Measurements from ENCODE around the gene TSC22D4.

Gene TSC22D4

DNA sequence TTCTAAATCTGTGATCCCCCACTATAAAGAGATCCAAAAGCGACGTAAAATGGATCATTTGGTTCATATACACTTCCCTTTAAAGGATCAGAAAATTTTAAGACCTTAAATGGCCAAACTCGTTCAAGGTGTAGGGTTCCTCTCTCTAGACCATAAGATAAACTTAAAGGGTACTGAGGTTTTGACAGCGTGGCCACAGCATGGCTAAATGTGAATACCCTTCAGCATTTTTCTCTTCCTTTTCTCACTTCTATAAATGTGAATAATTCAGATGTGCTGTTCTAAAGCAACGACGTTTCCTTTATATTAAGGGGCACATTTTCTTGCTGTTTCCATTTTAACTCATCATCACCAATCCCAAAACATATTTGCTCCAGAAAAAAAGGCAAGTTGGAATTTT, 55.7 kb downstream of the TSC22D4 start:
- no peak for DNase-seq
- Histone ChIP-seq H3K36me3 (replicated peaks) (no peaks in the 10 kb centered on the region), H3K4me3 (ENCODE audit: low read depth, low read length) (no peak overlapping the region), H3K27me3 (replicated peaks) (no peaks in the 10 kb centered on the region), H3K27ac (no peak overlapping the region)
- in situ Hi-C loops (cut with HindIII; ENCODE audit: low pct_ligation_motif_present, low sequenced_read_pairs): no loop called here
- TF ChIP-seq, protein P1, sequence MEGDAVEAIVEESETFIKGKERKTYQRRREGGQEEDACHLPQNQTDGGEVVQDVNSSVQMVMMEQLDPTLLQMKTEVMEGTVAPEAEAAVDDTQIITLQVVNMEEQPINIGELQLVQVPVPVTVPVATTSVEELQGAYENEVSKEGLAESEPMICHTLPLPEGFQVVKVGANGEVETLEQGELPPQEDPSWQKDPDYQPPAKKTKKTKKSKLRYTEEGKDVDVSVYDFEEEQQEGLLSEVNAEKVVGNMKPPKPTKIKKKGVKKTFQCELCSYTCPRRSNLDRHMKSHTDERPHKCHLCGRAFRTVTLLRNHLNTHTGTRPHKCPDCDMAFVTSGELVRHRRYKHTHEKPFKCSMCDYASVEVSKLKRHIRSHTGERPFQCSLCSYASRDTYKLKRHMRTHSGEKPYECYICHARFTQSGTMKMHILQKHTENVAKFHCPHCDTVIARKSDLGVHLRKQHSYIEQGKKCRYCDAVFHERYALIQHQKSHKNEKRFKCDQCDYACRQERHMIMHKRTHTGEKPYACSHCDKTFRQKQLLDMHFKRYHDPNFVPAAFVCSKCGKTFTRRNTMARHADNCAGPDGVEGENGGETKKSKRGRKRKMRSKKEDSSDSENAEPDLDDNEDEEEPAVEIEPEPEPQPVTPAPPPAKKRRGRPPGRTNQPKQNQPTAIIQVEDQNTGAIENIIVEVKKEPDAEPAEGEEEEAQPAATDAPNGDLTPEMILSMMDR (IDR thresholded peaks at IDR 0.05; ENCODE audit: low read depth, low read length, missing control alignments): no peak

DNA sequence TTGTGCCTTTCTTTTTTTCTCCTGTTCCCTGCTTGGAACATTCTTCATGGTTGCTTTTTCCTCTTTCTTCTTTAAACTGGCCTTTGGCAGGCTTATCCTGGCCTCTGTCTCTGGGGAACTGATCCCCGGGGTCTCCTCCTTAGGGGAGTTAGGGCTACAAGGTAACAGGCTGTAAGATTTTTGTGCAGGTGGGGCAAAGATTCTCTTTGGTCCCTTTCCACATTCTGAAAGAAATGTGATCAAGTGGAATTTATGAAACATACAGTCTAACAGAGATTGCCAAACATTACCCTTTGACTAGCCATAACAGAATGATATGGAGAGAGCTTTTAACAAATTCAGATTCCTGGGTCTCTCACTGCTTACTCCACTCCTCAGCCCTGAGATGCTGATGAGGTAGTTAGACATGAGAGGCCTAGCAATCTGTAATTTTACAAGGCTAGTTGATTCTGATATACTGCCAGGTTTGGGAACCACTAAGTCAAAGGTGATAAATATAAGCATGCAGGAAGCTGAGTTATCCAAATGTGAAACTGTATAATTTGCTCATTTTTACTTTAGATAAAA, 59.3 kb downstream of the TSC22D4 start:
- Histone ChIP-seq H3K4me3 (ENCODE audit: low read depth, low read length) (no peak overlapping the region), H3K27me3 (replicated peaks) (no peaks in the 10 kb centered on the region), H3K36me3 (replicated peaks) (no peaks in the 10 kb centered on the region), H3K27ac (no peak overlapping the region)
- in situ Hi-C loops (cut with HindIII; ENCODE audit: low pct_ligation_motif_present, low sequenced_read_pairs): no loop called here
- TF ChIP-seq, protein P1 (IDR thresholded peaks at IDR 0.05; ENCODE audit: low read depth, low read length, missing control alignments): no peak
- DNase-seq: no peak

DNA sequence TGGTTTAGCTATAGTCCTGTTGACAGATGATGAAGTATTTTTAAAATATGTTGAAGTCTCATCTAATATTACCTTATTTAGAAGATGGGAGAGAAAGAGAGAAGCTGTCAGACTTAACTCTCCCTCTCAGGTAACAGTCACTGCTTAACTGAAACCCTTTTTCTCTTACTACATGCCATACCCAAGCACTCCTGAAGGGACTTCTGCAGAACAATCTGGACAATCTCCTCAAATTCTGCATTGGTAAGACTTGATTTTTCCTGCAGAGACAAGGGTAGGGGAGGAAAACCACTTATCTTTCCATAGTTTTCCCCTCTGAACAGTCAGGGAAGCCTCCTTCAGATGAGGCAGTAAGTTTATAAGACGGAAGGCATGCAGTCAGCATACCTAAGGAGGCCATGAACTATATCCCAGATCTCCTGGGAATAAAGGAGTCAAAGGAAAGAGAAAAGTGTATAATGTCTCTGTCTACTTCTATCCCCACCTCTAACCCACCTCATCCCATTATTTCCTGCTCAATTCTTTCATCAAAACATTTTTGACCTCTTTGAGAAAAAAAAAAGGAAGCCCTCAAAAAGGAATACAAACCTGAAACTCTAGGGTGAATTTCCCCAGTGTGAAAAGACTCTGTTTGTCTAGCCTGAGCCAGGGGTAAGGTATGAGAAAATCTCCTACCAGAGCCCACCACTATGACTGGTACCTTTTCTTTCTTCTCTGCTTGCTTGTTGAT, 59.9 kb downstream of the TSC22D4 start:
- no peaks in the 10 kb centered on the region for H3K36me3 ChIP-seq (replicated peaks)
- no peak for DNase-seq
- no peak overlapping the region for H3K4me3 ChIP-seq (ENCODE audit: low read depth, low read length)
- H3K27ac ChIP-seq: no peak overlapping the region
- TF ChIP-seq, protein P1 (IDR thresholded peaks at IDR 0.05; ENCODE audit: low read depth, low read length, missing control alignments): peak; percentile 3
- in situ Hi-C loops (cut with HindIII; ENCODE audit: low pct_ligation_motif_present, low sequenced_read_pairs): no loop called here
- H3K27me3 ChIP-seq (replicated peaks): no peaks in the 10 kb centered on the region
